Measurements from ENCODE around the gene ALG1L2. TPM values are rescaled to one million over a fixed set of nuclear protein-coding genes. Genes with fewer than 3 reads are reported as not detected.
"Not testable (repeated sequence)": the region's sequence is repeated elsewhere in the genome, so short reads cannot be mapped to it uniquely, and the experiment has no call there.

ALG1L2 gene
- polyA plus RNA-seq, 3 donors, result not detected

DNA sequence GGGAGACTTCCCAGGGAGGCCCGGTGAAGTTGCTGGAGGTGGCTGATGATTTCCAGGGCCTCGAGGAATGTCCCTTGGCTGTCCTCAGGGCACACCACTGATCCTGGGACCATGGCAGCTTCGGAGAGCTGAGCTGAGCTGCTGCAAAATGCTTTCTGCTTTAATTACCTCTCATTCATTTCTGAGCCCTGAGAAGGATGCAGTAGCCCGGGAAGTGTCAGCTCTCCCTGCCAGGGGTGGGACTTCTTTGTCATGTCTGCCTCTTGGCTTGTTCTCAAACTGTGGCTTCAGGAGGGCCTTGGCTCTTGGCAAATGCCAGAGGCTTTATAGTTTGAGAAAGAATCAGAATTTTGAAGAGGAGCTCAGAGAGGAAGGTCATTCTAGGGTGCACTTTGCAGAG lies 28.7 kb upstream of the ALG1L2 start:
- H3K4me2 ChIP-seq (replicated peaks; ENCODE audit: extremely low read depth, low read length, poor library complexity, severe bottlenecking); H3K36me3 ChIP-seq (replicated peaks in 1 of 2; ENCODE audit: control insufficient read depth in 1 of 2, insufficient read depth in 2 of 2, low read length in 2 of 2); intact Hi-C loops (cut with micrococcal nuclease); H3K9me3 ChIP-seq (replicated peaks in 1 of 2; ENCODE audit: control insufficient read depth in 1 of 2, insufficient read depth in 1 of 2, low read length in 2 of 2); H3K9ac ChIP-seq (ENCODE audit: insufficient read depth, low read length, poor library complexity, severe bottlenecking); H3K4me1 ChIP-seq (ENCODE audit: control insufficient read depth in 1 of 2, insufficient read depth in 2 of 2, low read length in 2 of 2); H2AFZ ChIP-seq (ENCODE audit: insufficient read depth, low read depth, low read length, poor library complexity, severe bottlenecking); H3K27ac ChIP-seq (ENCODE audit: low read depth in 1 of 2, low read length in 2 of 2); H3K4me3 ChIP-seq (replicated peaks in 1 of 3; ENCODE audit: low read depth in 2 of 3, low read length in 3 of 3); H3K27ac Mint-ChIP-seq; H3K4me3 Mint-ChIP-seq; H3K27me3 ChIP-seq (ENCODE audit: control insufficient read depth in 2 of 2, insufficient read depth in 2 of 2, low read length in 2 of 2); H3K79me2 ChIP-seq (ENCODE audit: insufficient read depth, low read length); H4K20me1 ChIP-seq (ENCODE audit: insufficient read depth, low read length); DNase-seq; H3K36me3 Mint-ChIP-seq; H3K9me3 Mint-ChIP-seq; H3K27me3 Mint-ChIP-seq (ENCODE audit: low read depth in 3 of 3): not testable (repeated sequence)
- WGBS (ENCODE audit: insufficient coverage), result 83% methylated on average over 1 of the region's 4 CpGs
- peaks cover 16% of the 10 kb centered on the region for H3K4me1 Mint-ChIP-seq

DNA sequence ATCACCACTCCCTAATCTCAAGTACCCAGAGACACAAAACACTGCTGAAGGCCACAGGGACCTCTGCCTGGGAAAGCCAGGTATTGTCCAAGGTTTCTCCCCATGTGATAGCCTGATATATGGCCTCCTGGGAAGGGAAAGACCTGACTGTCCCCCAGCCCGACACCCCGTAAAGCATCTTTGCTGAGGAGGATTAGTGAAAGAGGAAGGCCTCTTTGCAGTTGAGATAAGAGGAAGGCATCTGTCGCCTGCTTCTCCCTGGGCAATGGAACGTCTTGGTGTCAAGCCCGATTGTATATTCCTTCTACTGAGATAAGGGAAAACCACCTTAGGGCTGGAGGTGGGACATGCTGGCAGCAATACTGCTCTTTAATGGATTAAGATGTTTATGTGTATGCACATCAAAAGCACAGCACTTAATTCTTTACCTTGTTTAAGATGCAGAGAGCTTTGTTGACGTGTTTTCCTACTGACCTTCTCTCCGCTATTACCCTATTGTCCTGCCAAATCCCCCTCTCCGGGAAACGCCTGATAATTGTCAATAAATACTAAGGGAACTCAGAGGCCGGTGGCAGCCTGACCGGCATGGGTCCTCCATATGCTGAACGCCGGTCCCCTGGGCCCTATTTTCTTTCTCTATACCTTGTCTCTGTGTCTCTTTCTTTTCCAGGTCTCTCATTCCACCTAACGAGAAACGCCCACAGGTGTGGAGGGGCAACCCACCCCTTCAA lies 23.9 kb upstream of the ALG1L2 start:
- H3K27me3 ChIP-seq (ENCODE audit: control insufficient read depth in 2 of 2, insufficient read depth in 2 of 2, low read length in 2 of 2), result not testable (repeated sequence)

DNA sequence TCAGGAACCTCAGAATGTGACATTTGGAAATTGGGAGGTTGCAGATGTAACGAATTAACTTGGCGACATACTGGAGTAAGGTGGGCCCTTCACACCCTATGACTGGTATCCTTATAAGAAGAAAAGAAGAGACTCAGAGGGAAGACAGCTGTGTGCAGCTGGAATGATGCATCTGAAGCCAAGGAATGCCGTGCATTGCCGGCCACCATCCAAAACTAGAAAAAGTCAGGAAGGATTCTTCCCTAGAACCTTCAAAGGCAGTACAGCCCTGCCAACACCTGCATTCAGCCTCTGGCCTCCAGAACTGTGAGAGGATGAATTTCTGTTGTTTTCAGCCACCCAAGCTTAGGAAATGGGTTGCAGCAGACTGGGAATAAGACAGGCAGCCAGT lies 23.4 kb upstream of the ALG1L2 start:
- DNase-seq; H3K4me1 ChIP-seq (ENCODE audit: control insufficient read depth in 1 of 2, insufficient read depth in 2 of 2, low read length in 2 of 2); H3K4me2 ChIP-seq (replicated peaks; ENCODE audit: extremely low read depth, low read length, poor library complexity, severe bottlenecking); H3K4me3 Mint-ChIP-seq; H3K4me3 ChIP-seq (replicated peaks in 1 of 3; ENCODE audit: low read depth in 2 of 3, low read length in 3 of 3); H2AFZ ChIP-seq (ENCODE audit: insufficient read depth, low read depth, low read length, poor library complexity, severe bottlenecking); H3K27me3 Mint-ChIP-seq (ENCODE audit: low read depth in 3 of 3); intact Hi-C loops (cut with micrococcal nuclease); H3K36me3 Mint-ChIP-seq; H3K36me3 ChIP-seq (replicated peaks in 1 of 2; ENCODE audit: control insufficient read depth in 1 of 2, insufficient read depth in 2 of 2, low read length in 2 of 2); H3K27ac Mint-ChIP-seq; H3K9me3 Mint-ChIP-seq; H3K9ac ChIP-seq (ENCODE audit: insufficient read depth, low read length, poor library complexity, severe bottlenecking); H3K79me2 ChIP-seq (ENCODE audit: insufficient read depth, low read length); H3K27me3 ChIP-seq (ENCODE audit: control insufficient read depth in 2 of 2, insufficient read depth in 2 of 2, low read length in 2 of 2); H4K20me1 ChIP-seq (ENCODE audit: insufficient read depth, low read length); H3K9me3 ChIP-seq (replicated peaks in 1 of 2; ENCODE audit: control insufficient read depth in 1 of 2, insufficient read depth in 1 of 2, low read length in 2 of 2); H3K27ac ChIP-seq (ENCODE audit: low read depth in 1 of 2, low read length in 2 of 2): not testable (repeated sequence)
- WGBS (ENCODE audit: insufficient coverage), result 92% methylated on average over 2 of the region's 4 CpGs
- H3K4me1 Mint-ChIP-seq, result peaks cover 11% of the 10 kb centered on the region

More for the DNA sequence above, 23.9 kb upstream of the ALG1L2 start:
- no CpG with 5 or more reads among the region's 15 CpGs for WGBS (ENCODE audit: insufficient coverage)
- H2AFZ ChIP-seq (ENCODE audit: insufficient read depth, low read depth, low read length, poor library complexity, severe bottlenecking); H3K4me3 ChIP-seq (replicated peaks in 1 of 3; ENCODE audit: low read depth in 2 of 3, low read length in 3 of 3); H3K9me3 Mint-ChIP-seq; H3K4me3 Mint-ChIP-seq; H3K79me2 ChIP-seq (ENCODE audit: insufficient read depth, low read length); H3K27ac ChIP-seq (ENCODE audit: low read depth in 1 of 2, low read length in 2 of 2); H3K9me3 ChIP-seq (replicated peaks in 1 of 2; ENCODE audit: control insufficient read depth in 1 of 2, insufficient read depth in 1 of 2, low read length in 2 of 2); H3K9ac ChIP-seq (ENCODE audit: insufficient read depth, low read length, poor library complexity, severe bottlenecking); H3K27me3 Mint-ChIP-seq (ENCODE audit: low read depth in 3 of 3); H3K4me1 ChIP-seq (ENCODE audit: control insufficient read depth in 1 of 2, insufficient read depth in 2 of 2, low read length in 2 of 2); H4K20me1 ChIP-seq (ENCODE audit: insufficient read depth, low read length); DNase-seq; intact Hi-C loops (cut with micrococcal nuclease); H3K4me2 ChIP-seq (replicated peaks; ENCODE audit: extremely low read depth, low read length, poor library complexity, severe bottlenecking); H3K36me3 Mint-ChIP-seq; H3K36me3 ChIP-seq (replicated peaks in 1 of 2; ENCODE audit: control insufficient read depth in 1 of 2, insufficient read depth in 2 of 2, low read length in 2 of 2): not testable (repeated sequence)
- H3K4me1 Mint-ChIP-seq, result peaks cover 11% of the 10 kb centered on the region
- H3K27ac Mint-ChIP-seq, result peak overlapping the region in 1 of 7 donors; percentile 57

DNA sequence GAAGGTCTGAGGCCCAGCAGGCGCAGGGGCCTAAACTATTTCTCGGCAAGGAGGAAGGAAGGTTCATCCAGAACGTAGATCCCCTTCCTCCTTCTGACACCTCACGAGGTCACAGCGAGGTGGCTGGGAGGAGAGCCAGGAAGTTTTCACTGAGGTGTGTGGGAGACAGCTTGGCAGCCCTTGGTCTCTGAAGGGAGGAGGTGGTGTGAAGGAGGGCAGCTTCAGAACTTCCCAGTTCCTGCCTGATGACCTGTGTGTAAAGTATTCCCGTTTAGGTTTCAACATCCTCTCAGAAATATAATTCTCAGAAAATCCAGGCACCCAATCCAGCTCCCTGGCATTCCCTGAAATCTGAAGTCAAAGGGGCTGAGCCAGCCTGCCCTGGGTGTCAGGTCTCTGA lies 22.9 kb upstream of the ALG1L2 start:
- H3K79me2 ChIP-seq (ENCODE audit: insufficient read depth, low read length); H3K36me3 Mint-ChIP-seq; H3K9ac ChIP-seq (ENCODE audit: insufficient read depth, low read length, poor library complexity, severe bottlenecking); intact Hi-C loops (cut with micrococcal nuclease); H4K20me1 ChIP-seq (ENCODE audit: insufficient read depth, low read length); H3K27me3 Mint-ChIP-seq (ENCODE audit: low read depth in 3 of 3); H3K4me3 ChIP-seq (replicated peaks in 1 of 3; ENCODE audit: low read depth in 2 of 3, low read length in 3 of 3); H3K36me3 ChIP-seq (replicated peaks in 1 of 2; ENCODE audit: control insufficient read depth in 1 of 2, insufficient read depth in 2 of 2, low read length in 2 of 2); H3K9me3 ChIP-seq (replicated peaks in 1 of 2; ENCODE audit: control insufficient read depth in 1 of 2, insufficient read depth in 1 of 2, low read length in 2 of 2); H3K4me2 ChIP-seq (replicated peaks; ENCODE audit: extremely low read depth, low read length, poor library complexity, severe bottlenecking); H3K4me3 Mint-ChIP-seq; DNase-seq; H3K27me3 ChIP-seq (ENCODE audit: control insufficient read depth in 2 of 2, insufficient read depth in 2 of 2, low read length in 2 of 2); H3K4me1 ChIP-seq (ENCODE audit: control insufficient read depth in 1 of 2, insufficient read depth in 2 of 2, low read length in 2 of 2); H3K9me3 Mint-ChIP-seq; H2AFZ ChIP-seq (ENCODE audit: insufficient read depth, low read depth, low read length, poor library complexity, severe bottlenecking); H3K27ac ChIP-seq (ENCODE audit: low read depth in 1 of 2, low read length in 2 of 2): not testable (repeated sequence)
- H3K4me1 Mint-ChIP-seq, result peaks cover 11% of the 10 kb centered on the region
- H3K27ac Mint-ChIP-seq, result peak overlapping the region in 1 of 7 donors; percentile 10
- WGBS (ENCODE audit: insufficient coverage), result no CpG with 5 or more reads among the region's 6 CpGs
